K562 (cell line): ENCODE data around the gene CGNL1.

Experiments used
- BCL6 ChIP-seq: fragments of 250-450 bp; sonication (Bioruptor Pico); IDR thresholded peaks from 2 replicates; pipeline ENCODE4 v1.4.0; 2020
- EHMT2 ChIP-seq: fragments of 450-650 bp; IDR thresholded peaks from 2 replicates; pipeline ENCODE4 v1.6.1; 2018; ENCODE audit warnings: antibody characterized with exemption
- EZH2 ChIP-seq: IDR thresholded peaks from 2 replicates; pipeline ENCODE4 v1.6.1; 2012; ENCODE audit warnings: low read depth, mild to moderate bottlenecking, inconsistent platforms, low read length, borderline replicate concordance
- FOS ChIP-seq: IDR thresholded peaks from 3 replicates; pipeline ENCODE4 v1.6.1; 2011; ENCODE audit not compliant: insufficient read length; ENCODE audit errors: extremely low read depth
- GATA2 ChIP-seq: sonication (generic); formaldehyde crosslinking; IDR thresholded peaks from 2 replicates; pipeline ENCODE4 v1.4.0; 2020; ENCODE audit warnings: mild to moderate bottlenecking, missing genetic modification reagents
- NFIC ChIP-seq: fragments of 450-650 bp; IDR thresholded peaks from 2 replicates; pipeline ENCODE4 v1.6.1; 2017; ENCODE audit warnings: mild to moderate bottlenecking, inconsistent platforms
- XRCC4 ChIP-seq: IDR thresholded peaks from one replicate; pipeline ENCODE4 v1.6.1; 2011; ENCODE audit not compliant: insufficient read depth, insufficient read length; ENCODE audit errors: extremely low read depth
- ZNF561 ChIP-seq: fragments of 450-650 bp; formaldehyde crosslinking; conservative IDR thresholded peaks from 2 replicates; pipeline ENCODE4 v1.4.0; 2020; ENCODE audit warnings: mild to moderate bottlenecking, moderate library complexity
- TF ChIP-seq, protein P1 (sequence below), 3 experiments: IDR thresholded peaks in 2 of 3; conservative IDR thresholded peaks in 1 of 3; 2 replicates each; pipeline ENCODE4 v1.5.1; 2011 to 2012; ENCODE audit warnings: low read length in 3 of 3, mild to moderate bottlenecking in 3 of 3, control low read depth in 2 of 3, improper control_type of control experiment in 1 of 3, inconsistent platforms in 1 of 3, low read depth in 1 of 3, mixed read lengths in 1 of 3, moderate library complexity in 1 of 3; ENCODE audit not compliant: insufficient read depth in 2 of 3

GRCh38 chr15:57403566-57404325 lies 27.4 kb downstream of the CGNL1 start:
- no peak for TF ChIP-seq BCL6 (CRISPR knock-in tag)
- TF ChIP-seq FOS, result no peak
- no peak for TF ChIP-seq EHMT2
- TF ChIP-seq NFIC, result no peak
- TF ChIP-seq XRCC4, result no peak
- TF ChIP-seq EZH2, result no peak
- no peak for TF ChIP-seq GATA2 (CRISPR knock-in tag)
- TF ChIP-seq ZNF561 (CRISPR knock-in tag), result no peak
- TF ChIP-seq, protein P1, sequence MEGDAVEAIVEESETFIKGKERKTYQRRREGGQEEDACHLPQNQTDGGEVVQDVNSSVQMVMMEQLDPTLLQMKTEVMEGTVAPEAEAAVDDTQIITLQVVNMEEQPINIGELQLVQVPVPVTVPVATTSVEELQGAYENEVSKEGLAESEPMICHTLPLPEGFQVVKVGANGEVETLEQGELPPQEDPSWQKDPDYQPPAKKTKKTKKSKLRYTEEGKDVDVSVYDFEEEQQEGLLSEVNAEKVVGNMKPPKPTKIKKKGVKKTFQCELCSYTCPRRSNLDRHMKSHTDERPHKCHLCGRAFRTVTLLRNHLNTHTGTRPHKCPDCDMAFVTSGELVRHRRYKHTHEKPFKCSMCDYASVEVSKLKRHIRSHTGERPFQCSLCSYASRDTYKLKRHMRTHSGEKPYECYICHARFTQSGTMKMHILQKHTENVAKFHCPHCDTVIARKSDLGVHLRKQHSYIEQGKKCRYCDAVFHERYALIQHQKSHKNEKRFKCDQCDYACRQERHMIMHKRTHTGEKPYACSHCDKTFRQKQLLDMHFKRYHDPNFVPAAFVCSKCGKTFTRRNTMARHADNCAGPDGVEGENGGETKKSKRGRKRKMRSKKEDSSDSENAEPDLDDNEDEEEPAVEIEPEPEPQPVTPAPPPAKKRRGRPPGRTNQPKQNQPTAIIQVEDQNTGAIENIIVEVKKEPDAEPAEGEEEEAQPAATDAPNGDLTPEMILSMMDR (IDR thresholded peaks at IDR 0.05 in 2 of 3, conservative IDR thresholded peaks at IDR 0.05 in 1 of 3; ENCODE audit: insufficient read depth in 2 of 3, low read depth in 1 of 3, low read length in 3 of 3), result no peak
